ENCODE measurements around the gene MCIDAS. TPM values are rescaled to one million over a fixed set of nuclear protein-coding genes. Genes with fewer than 3 reads are reported as not detected.

MCIDAS gene
- total RNA-seq, 3 donors from 2014 or later = 0.73 to 0.98 TPM; not detected in 1

GRCh38 chr5:55187370-55187769 lies 39.7 kb downstream of the MCIDAS start:
- Histone ChIP-seq H3K4me1 (no peaks in the 10 kb centered on the region), H3K4me3 (no peak overlapping the region), H3K9me3 (no peaks in the 10 kb centered on the region), H3K27ac (no peak overlapping the region), H3K27me3 (peaks cover 0 to 7% of the 10 kb centered on the region in 2 donors), H3K36me3 (no peaks in the 10 kb centered on the region)
- no peak for DNase-seq (ENCODE audit: low spot score in 2 of 2)
- TF ChIP-seq POLR2A (IDR thresholded peaks at IDR 0.05) (no peak), POLR2AphosphoS5 (IDR thresholded peaks at IDR 0.05) (no peak), CTCF (IDR thresholded peaks at IDR 0.05) (no peak)
- intact Hi-C loops (cut with DNase I; ENCODE audit: low total_unique reads) = no loop called here

- Histone ChIP-seq H3K27me3 (peaks cover 0 to 26% of the 10 kb centered on the region in 2 donors), H3K27ac (no peak overlapping the region), H3K9me3 (no peaks in the 10 kb centered on the region), H3K4me1 (peaks cover 0 to 5% of the 10 kb centered on the region in 2 donors), H3K4me3 (no peak overlapping the region), H3K36me3 (no peaks in the 10 kb centered on the region)
- TF ChIP-seq POLR2AphosphoS5 (IDR thresholded peaks at IDR 0.05) = no peak
- TF ChIP-seq CTCF (IDR thresholded peaks at IDR 0.05) = no peak
- TF ChIP-seq POLR2A (IDR thresholded peaks at IDR 0.05) = no peak
- intact Hi-C loops (cut with DNase I; ENCODE audit: low total_unique reads) = no loop called here
- no peak for DNase-seq (ENCODE audit: low spot score in 2 of 2)
Observed at GRCh38 chr5:55180016-55180415, 47.1 kb downstream of the MCIDAS start.

GRCh38 chr5:55177078-55177477 lies 50.0 kb downstream of the MCIDAS start:
- Histone ChIP-seq H3K4me1 (peaks cover 0 to 5% of the 10 kb centered on the region in 2 donors), H3K27me3 (peaks cover 0 to 41% of the 10 kb centered on the region in 2 donors), H3K27ac (no peak overlapping the region), H3K36me3 (no peaks in the 10 kb centered on the region), H3K9me3 (no peaks in the 10 kb centered on the region), H3K4me3 (no peak overlapping the region)
- no peak for DNase-seq (ENCODE audit: low spot score in 2 of 2)
- intact Hi-C loops (cut with DNase I; ENCODE audit: low total_unique reads) = loop anchor here (10.0 kb wide), 1 partner anchor 518 kb away; no protein-coding TSS in a partner anchor
- no peak for TF ChIP-seq CTCF (IDR thresholded peaks at IDR 0.05)
- TF ChIP-seq POLR2A (IDR thresholded peaks at IDR 0.05) = no peak
- no peak for TF ChIP-seq POLR2AphosphoS5 (IDR thresholded peaks at IDR 0.05)

GRCh38 chr5:55176176-55176818 lies 50.8 kb downstream of the MCIDAS start:
- Histone ChIP-seq H3K4me3 (peak overlapping the region in 2 of 3 donors; percentile 41 to 54), H3K36me3 (no peaks in the 10 kb centered on the region), H3K27ac (no peak overlapping the region), H3K4me1 (peaks cover 0 to 5% of the 10 kb centered on the region in 2 donors), H3K9me3 (no peaks in the 10 kb centered on the region), H3K27me3 (peaks cover 0 to 41% of the 10 kb centered on the region in 2 donors)
- no peak for DNase-seq (ENCODE audit: low spot score in 2 of 2)
- no peak for TF ChIP-seq POLR2A (IDR thresholded peaks at IDR 0.05)
- TF ChIP-seq POLR2AphosphoS5 (IDR thresholded peaks at IDR 0.05) = no peak
- TF ChIP-seq CTCF (IDR thresholded peaks at IDR 0.05) = no peak
- intact Hi-C loops (cut with DNase I; ENCODE audit: low total_unique reads) = loop anchor here (10.0 kb wide), 1 partner anchor 519 kb away; no protein-coding TSS in a partner anchor

- Histone ChIP-seq H3K36me3 (no peaks in the 10 kb centered on the region), H3K4me1 (peaks cover 0 to 5% of the 10 kb centered on the region in 2 donors), H3K27ac (no peak overlapping the region), H3K4me3 (peak overlapping the region in 2 of 3 donors; percentile 41 to 54), H3K27me3 (peaks cover 0 to 41% of the 10 kb centered on the region in 2 donors), H3K9me3 (no peaks in the 10 kb centered on the region)
- intact Hi-C loops (cut with DNase I; ENCODE audit: low total_unique reads) = loop anchor here (10.0 kb wide), 1 partner anchor 519 kb away; no protein-coding TSS in a partner anchor
- TF ChIP-seq CTCF (IDR thresholded peaks at IDR 0.05) (no peak), POLR2AphosphoS5 (IDR thresholded peaks at IDR 0.05) (no peak), POLR2A (IDR thresholded peaks at IDR 0.05) (no peak)
- no peak for DNase-seq (ENCODE audit: low spot score in 2 of 2)
Observed at GRCh38 chr5:55175781-55176175, 51.3 kb downstream of the MCIDAS start.

All from breast epithelium (tissue), 4 donors.